HEK293 (cell line): ENCODE data around the gene AIF1.

ENCODE experiments used
- GLIS2 ChIP-seq: fragments of 450-650 bp; formaldehyde crosslinking; IDR thresholded peaks from 2 replicates; pipeline ENCODE4 v1.5.1; 2016; ENCODE audit warnings: missing biosample characterization, missing genetic modification characterization
- HIC1 ChIP-seq: fragments of 450-650 bp; formaldehyde crosslinking; IDR thresholded peaks from 2 replicates; pipeline ENCODE4 v1.5.1; 2016; ENCODE audit warnings: missing biosample characterization, missing genetic modification characterization
- KLF10 ChIP-seq: fragments of 450-650 bp; IDR thresholded peaks from 2 replicates; pipeline ENCODE4 v1.5.1; 2018; ENCODE audit warnings: missing biosample characterization, mild to moderate bottlenecking, missing genetic modification characterization
- MYNN ChIP-seq: fragments of 450-650 bp; formaldehyde crosslinking; IDR thresholded peaks from 2 replicates; pipeline ENCODE4 v1.5.1; 2016; ENCODE audit warnings: missing biosample characterization, missing genetic modification characterization, borderline replicate concordance
- WT1 ChIP-seq: fragments of 450-650 bp; formaldehyde crosslinking; IDR thresholded peaks from 2 replicates; pipeline ENCODE4 v1.5.1; 2016; ENCODE audit warnings: missing biosample characterization, missing genetic modification characterization
- ZBTB20 ChIP-seq: fragments of 450-650 bp; formaldehyde crosslinking; IDR thresholded peaks from 2 replicates; pipeline ENCODE4 v1.5.1; 2016; ENCODE audit warnings: missing biosample characterization, missing genetic modification characterization
- ZBTB26 ChIP-seq: fragments of 450-650 bp; formaldehyde crosslinking; optimal IDR thresholded peaks from 2 replicates; pipeline ENCODE3; 2016; ENCODE audit warnings: missing biosample characterization, mild to moderate bottlenecking, missing genetic modification characterization
- ZFHX2 ChIP-seq: fragments of 450-650 bp; formaldehyde crosslinking; conservative IDR thresholded peaks from 2 replicates; pipeline ENCODE4 v1.5.1; 2016; ENCODE audit warnings: missing biosample characterization, missing genetic modification characterization
- ZNF146 ChIP-seq: fragments of 450-650 bp; formaldehyde crosslinking; IDR thresholded peaks from 2 replicates; pipeline ENCODE4 v1.5.1; 2016; ENCODE audit warnings: missing biosample characterization, missing genetic modification characterization
- ZNF169 ChIP-seq: fragments of 450-650 bp; formaldehyde crosslinking; IDR thresholded peaks from 2 replicates; pipeline ENCODE4 v1.5.1; 2016; ENCODE audit warnings: missing biosample characterization, missing genetic modification characterization
- ZNF184 ChIP-seq: fragments of 450-650 bp; IDR thresholded peaks from 2 replicates; pipeline ENCODE4 v1.5.1; 2018; ENCODE audit warnings: missing biosample characterization, mild to moderate bottlenecking, missing genetic modification characterization
- ZNF19 ChIP-seq: fragments of 450-650 bp; formaldehyde crosslinking; IDR thresholded peaks from 2 replicates; pipeline ENCODE4; 2016; ENCODE audit warnings: missing biosample characterization, missing genetic modification characterization, low read depth
- ZNF274 ChIP-seq, 2 experiments: fragments of 200-500 bp in 1 of 2; fragments of 450-650 bp in 1 of 2; sonication (Bioruptor generic) in 1 of 2; formaldehyde crosslinking in 1 of 2; IDR thresholded peaks; 2 replicates each; pipeline versions ENCODE4 v1.5.1 to v1.6.1; 2014 to 2016; ENCODE audit warnings: borderline replicate concordance in 1 of 2, inconsistent platforms in 1 of 2, low read length in 1 of 2, missing biosample characterization in 1 of 2, missing genetic modification characterization in 1 of 2
- ZNF354C ChIP-seq: fragments of 450-650 bp; formaldehyde crosslinking; IDR thresholded peaks from 2 replicates; pipeline ENCODE4 v1.5.1; 2016; ENCODE audit warnings: missing biosample characterization, missing genetic modification characterization, low read depth, borderline replicate concordance
- ZNF416 ChIP-seq: fragments of 450-650 bp; formaldehyde crosslinking; IDR thresholded peaks from 2 replicates; pipeline ENCODE4 v1.5.1; 2016; ENCODE audit warnings: missing biosample characterization, missing genetic modification characterization
- ZNF488 ChIP-seq: fragments of 450-650 bp; formaldehyde crosslinking; IDR thresholded peaks from 2 replicates; pipeline ENCODE4 v1.5.1; 2016; ENCODE audit warnings: missing biosample characterization, missing genetic modification characterization
- ZNF518A ChIP-seq: fragments of 450-650 bp; formaldehyde crosslinking; conservative IDR thresholded peaks from 2 replicates; pipeline ENCODE4 v1.5.1; 2016; ENCODE audit warnings: low read depth, missing biosample characterization, missing genetic modification characterization
- ZNF529 ChIP-seq: fragments of 450-650 bp; formaldehyde crosslinking; IDR thresholded peaks from 2 replicates; pipeline ENCODE4 v1.5.1; 2017; ENCODE audit warnings: missing genetic modification characterization, missing biosample characterization; ENCODE audit not compliant: insufficient replicate concordance
- ZNF561 ChIP-seq: fragments of 450-650 bp; IDR thresholded peaks from 2 replicates; pipeline ENCODE4 v1.5.1; 2018; ENCODE audit warnings: missing biosample characterization, missing genetic modification characterization, borderline replicate concordance
- ZNF610 ChIP-seq: fragments of 450-650 bp; formaldehyde crosslinking; IDR thresholded peaks from 2 replicates; pipeline ENCODE4 v1.5.1; 2016; ENCODE audit warnings: missing biosample characterization, missing genetic modification characterization, borderline replicate concordance
- ZNF645 ChIP-seq: fragments of 450-650 bp; formaldehyde crosslinking; IDR thresholded peaks from 2 replicates; pipeline ENCODE4; 2016; ENCODE audit warnings: missing biosample characterization, missing genetic modification characterization
- ZNF701 ChIP-seq: fragments of 450-650 bp; formaldehyde crosslinking; IDR thresholded peaks from 2 replicates; pipeline ENCODE4 v1.5.1; 2016; ENCODE audit warnings: missing biosample characterization, missing genetic modification characterization
- ZNF747 ChIP-seq: fragments of 450-650 bp; formaldehyde crosslinking; IDR thresholded peaks from 2 replicates; pipeline ENCODE4 v1.5.1; 2016; ENCODE audit warnings: missing biosample characterization, missing genetic modification characterization
- ZNF76 ChIP-seq: fragments of 450-650 bp; formaldehyde crosslinking; IDR thresholded peaks from 2 replicates; pipeline ENCODE4; 2016; ENCODE audit warnings: low read depth, missing biosample characterization, missing genetic modification characterization, borderline replicate concordance
- ZNF843 ChIP-seq: fragments of 450-650 bp; formaldehyde crosslinking; IDR thresholded peaks from 2 replicates; pipeline ENCODE4 v1.5.1; 2016; ENCODE audit warnings: missing biosample characterization, missing genetic modification characterization
- ZSCAN16 ChIP-seq: fragments of 450-650 bp; formaldehyde crosslinking; IDR thresholded peaks from 2 replicates; pipeline ENCODE4 v1.5.1; 2016; ENCODE audit warnings: missing biosample characterization, missing genetic modification characterization
- ZSCAN23 ChIP-seq: fragments of 450-650 bp; formaldehyde crosslinking; IDR thresholded peaks from 2 replicates; pipeline ENCODE4 v1.5.1; 2016; ENCODE audit warnings: missing biosample characterization, missing genetic modification characterization

Gene AIF1

DNA sequence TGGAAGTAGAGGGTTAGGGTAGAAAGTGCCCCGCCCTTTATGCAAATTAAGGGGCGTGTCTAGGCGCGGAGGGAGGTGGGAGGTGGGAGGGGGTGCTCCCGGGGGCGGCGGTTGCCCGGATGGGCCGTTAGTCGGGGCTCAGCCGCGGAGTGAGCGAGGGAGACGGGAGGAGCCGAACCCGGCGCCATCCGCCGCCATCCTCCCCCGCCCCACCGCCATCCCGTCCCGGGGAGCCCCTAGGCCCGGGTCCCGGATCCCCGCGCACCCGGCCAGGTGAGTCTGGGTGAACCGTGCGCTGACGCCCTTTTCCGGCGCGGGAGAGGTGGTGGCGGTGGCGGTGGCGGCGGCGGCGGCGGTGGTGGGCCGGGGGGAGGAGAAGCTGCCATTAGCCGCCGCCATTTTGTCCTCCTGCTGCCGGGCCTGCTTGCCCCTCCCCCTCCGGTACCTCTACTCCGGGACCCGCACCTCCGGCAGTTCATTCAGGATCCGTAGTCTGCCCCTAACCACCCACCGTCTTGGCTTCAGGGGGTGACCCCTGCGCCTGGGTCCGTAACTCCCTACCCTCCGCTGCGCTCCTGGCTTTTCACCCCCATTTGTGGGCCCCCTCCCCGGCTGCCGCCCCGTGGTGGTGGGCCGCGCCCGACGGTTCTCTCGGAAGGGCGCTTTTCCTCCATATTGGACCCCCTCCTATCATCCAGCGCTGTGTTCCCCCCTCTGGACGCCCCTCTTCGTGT, 5.7 kb downstream of the AIF1 start, which contains the start of gene PRRC2A (continued):
- TF ChIP-seq HIC1 (tag by site-specific recombination) (peak; percentile 37; the same call in 1 of the 2 replicates), ZNF529 (tag by site-specific recombination) (no peak), ZNF416 (no peak), ZSCAN23 (tag by site-specific recombination) (no peak; the same call in 1 of the 2 replicates), ZNF274 (IDR thresholded peaks at IDR 0.05; ENCODE audit: low read length) (no peak), ZNF274 (tag by site-specific recombination; IDR thresholded peaks at IDR 0.05; ENCODE audit: borderline replicate concordance) (no peak), ZNF19 (no peak), ZFHX2 (peak; percentile 29; the same call in 1 of the 2 replicates), ZNF184 (tag by site-specific recombination) (no peak), ZBTB26 (tag by site-specific recombination) (peak; percentile 71), ZNF76 (tag by site-specific recombination) (peak; percentile 64; the same call in 1 of the 2 replicates), ZNF747 (no peak), WT1 (tag by site-specific recombination) (peak; percentile 70; the same call in 1 of the 2 replicates), ZNF488 (peak; percentile 51; the same call in 1 of the 2 replicates), KLF10 (peak; percentile 68; the same call in 1 of the 2 replicates), ZSCAN16 (peak; percentile 63; the same call in 1 of the 2 replicates), ZNF354C (tag by site-specific recombination) (no peak), ZNF146 (tag by site-specific recombination) (peak; percentile 58), ZNF610 (peak; percentile 75; the same call in 1 of the 2 replicates), ZNF169 (tag by site-specific recombination) (no peak), ZNF518A (tag by site-specific recombination) (0 out of 2 replicates have a peak, but pooled peaks have one; percentile 20), ZNF701 (tag by site-specific recombination) (no peak), MYNN (tag by site-specific recombination) (no peak), ZNF843 (tag by site-specific recombination) (no peak; the same call in 1 of the 2 replicates), ZBTB20 (peak; percentile 72; the same call in 1 of the 2 replicates), ZNF561 (tag by site-specific recombination) (peak; percentile 75), GLIS2 (peak; percentile 94), ZNF645 (tag by site-specific recombination) (peak; percentile 73; the same call in 1 of the 2 replicates)
